Subcutaneous abdominal adipose tissue (tissue), 5 donors: ENCODE results near the gene AMH.
A peak's percentile ranks its signal among the peaks of the same experiment; 100 is the strongest.

ENCODE experiments used
- H3K27ac ChIP-seq: one replicate; pipeline ENCODE4 v1.7.0; 2013; ENCODE audit warnings: low read depth, mild to moderate bottlenecking, inconsistent platforms, low read length, moderate library complexity
- H3K27me3 ChIP-seq, 5 donors: one replicate each; pipeline ENCODE4 v1.7.0; 2013; ENCODE audit warnings: low read length in 5 of 5, inconsistent platforms in 1 of 5; ENCODE audit not compliant: control insufficient read depth in 5 of 5, insufficient read depth in 4 of 5
- H3K36me3 ChIP-seq, 5 donors: one replicate each; pipeline ENCODE4 v1.7.0; 2013; ENCODE audit warnings: low read length in 5 of 5; ENCODE audit not compliant: control insufficient read depth in 5 of 5, insufficient read depth in 5 of 5
- H3K4me1 ChIP-seq, 5 donors: one replicate each; pipeline ENCODE4 v1.7.0; 2013; ENCODE audit warnings: low read length in 5 of 5, mild to moderate bottlenecking in 3 of 5, moderate library complexity in 1 of 5; ENCODE audit not compliant: control insufficient read depth in 5 of 5, insufficient read depth in 5 of 5
- H3K4me3 ChIP-seq, 5 donors: one replicate each; pipeline ENCODE4 v1.7.0; 2013; ENCODE audit warnings: low read length in 5 of 5, low read depth in 1 of 5
- H3K9ac ChIP-seq, 5 donors: one replicate each; pipeline ENCODE4 v1.7.0; 2013; ENCODE audit warnings: low read length in 5 of 5, mild to moderate bottlenecking in 4 of 5, moderate library complexity in 3 of 5
- H3K9me3 ChIP-seq, 5 donors: one replicate each; pipeline ENCODE4 v1.7.0; 2013; ENCODE audit warnings: low read length in 5 of 5; ENCODE audit not compliant: control insufficient read depth in 5 of 5
- donor health status: healthy.
- donor health status: healthy.
- donor health status: healthy.
- donor health status: healthy.
- donor health status: healthy.

AMH gene

GRCh38 chr19:2235381-2236063 is 13.6 kb upstream of the AMH start:
- Histone ChIP-seq H3K9ac (peak overlapping the region; percentile 38 to 96 (median 80)), H3K27me3 (no peaks in the 10 kb centered on the region), H3K4me1 (peaks cover 7 to 65% (median 52%) of the 10 kb centered on the region in 5 donors), H3K27ac (peak overlapping the region; percentile 99), H3K4me3 (peak overlapping the region; percentile 74 to 79 (median 76)), H3K9me3 (no peaks in the 10 kb centered on the region), H3K36me3 (peaks cover 0 to 35% (median 19%) of the 10 kb centered on the region in 5 donors)

- peaks cover 10 to 66% (median 57%) of the 10 kb centered on the region in 5 donors for H3K4me1 ChIP-seq
- H3K36me3 ChIP-seq = peaks cover 0 to 34% (median 19%) of the 10 kb centered on the region in 5 donors
- peak overlapping the region in 4 of 5 donors; percentile 77 to 96 (median 87) for H3K9ac ChIP-seq
- H3K27ac ChIP-seq = peak overlapping the region; percentile 99
- H3K4me3 ChIP-seq = peak overlapping the region in 4 of 5 donors; percentile 74 to 79 (median 76)
- no peaks in the 10 kb centered on the region for H3K27me3 ChIP-seq
- no peaks in the 10 kb centered on the region for H3K9me3 ChIP-seq
These were observed 13.1 kb upstream of the AMH start for GRCh38 chr19:2236064-2236313.

GRCh38 chr19:2236314-2237050 is 12.6 kb upstream of the AMH start, which contains the start of the genes PLEKHJ1 and SF3A2:
Gene PLEKHJ1, minus strand, starts transcription at chr19:2236329. Its CDS starts 81 bp downstream, at chr19:2236248.
Gene SF3A2, plus strand, starts transcription at chr19:2236824. Its CDS starts 6,595 bp downstream, at chr19:2243419.
- Histone ChIP-seq H3K9ac (peak within 1 kb of the TSS; percentile 81 to 96 (median 94)), H3K4me1 (peaks cover 11 to 69% (median 59%) of the 10 kb centered on the region in 5 donors), H3K9me3 (no peaks in the 10 kb centered on the region), H3K4me3 (peak within 1 kb of the TSS; percentile 74 to 79 (median 76)), H3K36me3 (peaks cover 0 to 33% (median 22%) of the 10 kb centered on the region in 5 donors), H3K27ac (peak within 1 kb of the TSS; percentile 99), H3K27me3 (no peaks in the 10 kb centered on the region)

- H3K27ac ChIP-seq = peak overlapping the region; percentile 99
- peak overlapping the region; percentile 74 to 79 (median 76) for H3K4me3 ChIP-seq
- H3K9ac ChIP-seq = peak overlapping the region in 4 of 5 donors; percentile 89 to 96 (median 95)
- no peaks in the 10 kb centered on the region for H3K27me3 ChIP-seq
- peaks cover 0 to 26% (median 21%) of the 10 kb centered on the region in 5 donors for H3K36me3 ChIP-seq
- no peaks in the 10 kb centered on the region for H3K9me3 ChIP-seq
- peaks cover 11 to 76% (median 60%) of the 10 kb centered on the region in 5 donors for H3K4me1 ChIP-seq
These were observed 11.9 kb upstream of the AMH start for GRCh38 chr19:2237051-2237868.

GRCh38 chr19:2237869-2238153 is 11.3 kb upstream of the AMH start:
- peaks cover 11 to 77% (median 61%) of the 10 kb centered on the region in 5 donors for H3K4me1 ChIP-seq
- peak overlapping the region in 4 of 5 donors; percentile 89 to 96 (median 95) for H3K9ac ChIP-seq
- H3K27me3 ChIP-seq = no peaks in the 10 kb centered on the region
- peaks cover 0 to 25% (median 19%) of the 10 kb centered on the region in 5 donors for H3K36me3 ChIP-seq
- H3K9me3 ChIP-seq = no peaks in the 10 kb centered on the region
- peak overlapping the region; percentile 99 for H3K27ac ChIP-seq
- H3K4me3 ChIP-seq = peak overlapping the region in 4 of 5 donors; percentile 76 to 79 (median 76)

- peak overlapping the region in 3 of 5 donors; percentile 41 to 83 (median 80) for H3K9ac ChIP-seq
- peak overlapping the region in 1 of 5 donors; percentile 59 for H3K4me3 ChIP-seq
- peaks cover 11 to 75% (median 64%) of the 10 kb centered on the region in 5 donors for H3K4me1 ChIP-seq
- peaks cover 0 to 24% (median 19%) of the 10 kb centered on the region in 5 donors for H3K36me3 ChIP-seq
- no peaks in the 10 kb centered on the region for H3K27me3 ChIP-seq
- peak overlapping the region; percentile 21 for H3K27ac ChIP-seq
- H3K9me3 ChIP-seq = no peaks in the 10 kb centered on the region
These were observed 9.9 kb upstream of the AMH start for GRCh38 chr19:2239173-2239572.

DNA sequence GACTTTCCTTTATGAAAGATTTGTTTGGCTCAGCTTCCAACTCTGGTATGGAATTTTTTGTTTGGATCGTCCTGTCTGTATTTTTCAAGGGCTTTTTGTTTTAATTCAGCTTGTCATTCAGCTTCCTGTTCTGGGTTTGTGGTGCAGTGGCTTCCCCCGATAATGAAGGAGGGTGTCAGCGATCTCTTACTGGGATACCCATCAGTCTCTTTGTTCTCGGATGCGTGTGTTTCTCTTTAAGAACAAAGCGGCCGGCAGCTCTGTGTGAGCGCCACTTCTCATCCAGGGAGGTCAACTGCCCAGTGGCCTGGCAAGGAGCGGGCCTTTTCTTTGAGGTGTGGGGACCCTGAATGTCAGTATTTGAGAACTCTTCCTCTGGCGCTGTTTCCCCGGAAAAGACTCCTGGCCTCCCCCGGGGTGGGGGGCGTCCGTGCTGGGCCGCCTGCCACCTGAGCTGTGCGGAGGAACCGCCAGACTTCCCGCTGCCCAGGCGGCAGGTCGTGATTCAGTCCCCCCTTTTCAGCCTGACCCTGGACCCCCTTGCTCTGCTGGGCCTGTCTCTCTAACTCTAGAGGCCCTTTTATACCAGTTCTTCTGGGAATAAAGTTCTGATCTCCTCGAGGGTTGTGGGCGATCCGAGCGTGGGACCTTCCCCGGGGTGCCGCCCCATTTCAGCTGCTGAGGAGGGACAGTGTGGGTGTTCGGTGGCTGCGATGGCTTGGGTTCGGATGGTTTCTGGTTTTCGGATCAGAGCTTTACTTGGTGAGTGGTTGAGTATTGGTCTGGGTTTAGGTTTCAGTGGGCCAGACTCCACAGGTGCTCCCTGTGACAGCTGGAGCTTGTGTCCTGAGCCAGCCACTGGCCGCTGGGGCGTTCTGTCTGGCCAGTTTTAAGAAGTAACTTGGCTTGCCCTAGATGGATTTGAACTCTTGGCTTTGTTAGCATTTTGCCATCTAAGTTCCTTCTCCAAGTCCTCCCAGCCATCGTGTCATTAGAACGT is 9.1 kb upstream of the AMH start:
- Histone ChIP-seq H3K4me1 (peaks cover 11 to 68% (median 60%) of the 10 kb centered on the region in 5 donors), H3K36me3 (peaks cover 0 to 32% (median 28%) of the 10 kb centered on the region in 5 donors), H3K9me3 (no peaks in the 10 kb centered on the region), H3K4me3 (peak overlapping the region in 4 of 5 donors; percentile 35 to 59 (median 48)), H3K27ac (peak overlapping the region; percentile 21), H3K27me3 (no peaks in the 10 kb centered on the region), H3K9ac (peak overlapping the region; percentile 46 to 83 (median 68))

DNA sequence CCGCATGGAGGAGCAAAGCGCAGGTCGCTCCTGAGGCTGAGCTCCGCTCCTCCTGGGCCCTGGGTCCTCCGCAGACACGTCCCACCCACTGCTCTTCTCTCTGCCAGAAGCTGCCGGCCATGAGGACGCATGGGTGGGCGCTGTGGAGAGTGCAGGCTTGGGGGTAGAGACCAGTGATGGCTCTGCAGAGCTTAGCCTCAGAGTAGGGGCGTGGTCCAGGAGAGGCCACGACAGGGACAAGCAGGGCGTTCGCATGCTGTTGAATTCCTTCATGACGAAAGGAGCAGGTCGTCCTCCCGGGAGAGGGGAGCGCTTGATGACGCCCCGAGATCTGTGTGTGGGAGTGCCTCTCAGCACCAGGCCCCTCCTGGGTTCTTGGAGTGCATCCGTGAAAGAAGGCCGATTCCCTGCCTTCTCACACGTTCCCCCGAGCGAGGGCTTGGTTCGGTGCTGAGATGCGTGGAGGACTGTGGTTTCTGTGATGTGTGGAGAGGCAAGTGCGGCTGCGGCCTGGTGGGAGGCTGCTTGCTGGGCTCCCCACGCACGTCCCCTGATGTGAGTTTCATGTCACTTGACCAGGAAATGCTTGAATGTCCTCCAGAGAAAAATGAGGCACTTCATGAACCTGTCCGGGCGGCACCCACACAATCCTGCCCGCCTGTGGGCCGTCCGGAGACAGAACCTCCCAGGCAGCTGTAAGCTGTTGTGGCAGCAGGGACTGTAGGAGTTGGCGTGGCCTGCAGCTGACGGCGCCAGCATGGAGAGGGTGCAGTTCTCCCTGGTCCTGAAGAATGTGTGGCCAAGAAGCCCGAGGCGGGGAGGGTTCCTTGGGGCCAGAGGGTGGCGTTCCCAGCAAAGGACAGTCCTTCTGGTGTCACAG is 8.0 kb upstream of the AMH start:
- H3K4me3 ChIP-seq = peak overlapping the region in 2 of 5 donors; percentile 45 to 59
- H3K9ac ChIP-seq = peak overlapping the region; percentile 21 to 83 (median 46)
- H3K4me1 ChIP-seq = peaks cover 11 to 62% (median 55%) of the 10 kb centered on the region in 5 donors
- no peak overlapping the region for H3K27ac ChIP-seq
- H3K27me3 ChIP-seq = no peaks in the 10 kb centered on the region
- H3K36me3 ChIP-seq = peaks cover 0 to 42% (median 39%) of the 10 kb centered on the region in 5 donors
- no peaks in the 10 kb centered on the region for H3K9me3 ChIP-seq
